Measurements from ENCODE around the gene ZNF440. TPM values are rescaled to one million over a fixed set of nuclear protein-coding genes. Genes with fewer than 3 reads are reported as not detected.
"Not testable (repeated sequence)": the region's sequence is repeated elsewhere in the genome, so short reads cannot be mapped to it uniquely, and the experiment has no call there.

ZNF440 gene
- total RNA-seq, 1 experiment from 2014 or later: 11.4 TPM

GRCh38 chr19:11771520-11771919, 42.6 kb upstream of the ZNF440 start:
- H3K27me3 ChIP-seq (ENCODE audit: insufficient read depth, low read length); ATAC-seq; RAD21 ChIA-PET (ENCODE audit: low non-redundant PET in 1 of 2, low total read pairs in 2 of 2, uncharacterized antibody in 2 of 2, unreplicated experiment in 2 of 2); H3K4me1 ChIP-seq (ENCODE audit: control insufficient read depth in 1 of 2, insufficient read depth in 2 of 2, low read length in 2 of 2); POLR2A ChIA-PET; H3K9me3 ChIP-seq (ENCODE audit: control insufficient read depth in 1 of 2, insufficient read depth in 1 of 2, low read depth in 1 of 2, low read length in 2 of 2); BruUV-seq (replicated peaks); H3K36me3 ChIP-seq (ENCODE audit: control insufficient read depth in 1 of 2, insufficient read depth in 2 of 2, low read length in 2 of 2); intact Hi-C loops (cut with micrococcal nuclease); H4K20me1 ChIP-seq (ENCODE audit: insufficient read depth); CTCF ChIA-PET; H3K79me2 ChIP-seq (ENCODE audit: insufficient read depth, low read length); H3K4me2 ChIP-seq (ENCODE audit: low read length); H3K9me2 ChIP-seq (ENCODE audit: insufficient read depth); H3K9ac ChIP-seq (ENCODE audit: low read length); H2AFZ ChIP-seq (ENCODE audit: low read depth, low read length, poor library complexity, severe bottlenecking); DNase-seq (ENCODE audit: low read depth, low spot score); H3K4me3 ChIP-seq (replicated peaks in 1 of 2; ENCODE audit: low read depth in 1 of 2, low read length in 2 of 2); H3K27ac ChIP-seq (ENCODE audit: low read depth, low read length): not testable (repeated sequence)
- TF ChIP-seq CTCF (IDR thresholded peaks at IDR 0.05 in 2 of 3, conservative IDR thresholded peaks at IDR 0.05 in 1 of 3; ENCODE audit: borderline replicate concordance in 1 of 3, insufficient read depth in 1 of 3, low read depth in 2 of 3, low read length in 2 of 3): peak in 2 of 3 experiments; percentile 27 to 37; a peak in 3 of 6 replicates

GRCh38 chr19:11776669-11777068, 37.4 kb upstream of the ZNF440 start:
- H3K9ac ChIP-seq (ENCODE audit: low read length); intact Hi-C loops (cut with micrococcal nuclease); H3K4me3 ChIP-seq (replicated peaks in 1 of 2; ENCODE audit: low read depth in 1 of 2, low read length in 2 of 2); H4K20me1 ChIP-seq (ENCODE audit: insufficient read depth); DNase-seq (ENCODE audit: low read depth, low spot score); RAD21 ChIA-PET (ENCODE audit: low non-redundant PET in 1 of 2, low total read pairs in 2 of 2, uncharacterized antibody in 2 of 2, unreplicated experiment in 2 of 2); H3K4me2 ChIP-seq (ENCODE audit: low read length); ATAC-seq; H3K27me3 ChIP-seq (ENCODE audit: insufficient read depth, low read length); POLR2A ChIA-PET; H3K9me2 ChIP-seq (ENCODE audit: insufficient read depth); H3K4me1 ChIP-seq (ENCODE audit: control insufficient read depth in 1 of 2, insufficient read depth in 2 of 2, low read length in 2 of 2); BruUV-seq (replicated peaks); H3K27ac ChIP-seq (ENCODE audit: low read depth, low read length); H3K36me3 ChIP-seq (ENCODE audit: control insufficient read depth in 1 of 2, insufficient read depth in 2 of 2, low read length in 2 of 2); H3K79me2 ChIP-seq (ENCODE audit: insufficient read depth, low read length); H2AFZ ChIP-seq (ENCODE audit: low read depth, low read length, poor library complexity, severe bottlenecking); CTCF ChIA-PET: not testable (repeated sequence)
- peaks cover 15 to 24% of the 10 kb centered on the region in 2 experiments; a peak in 3 of 4 replicates for H3K9me3 ChIP-seq (ENCODE audit: control insufficient read depth in 1 of 2, insufficient read depth in 1 of 2, low read depth in 1 of 2, low read length in 2 of 2)
